Measurements from ENCODE around the gene FAM20B.

FAM20B gene

GRCh38 chr1:179124873-179125272 lies 99.2 kb downstream of the FAM20B start:
- in situ Hi-C loops (cut with MboI; ENCODE audit: low sequenced_read_pairs) = no loop called here

Measured in HL-60/S4 treated with phorbol 12-myristate 13-acetate at 8.2 ng/mL for 4 days and 3 days (cell line).